PC-9 (cell line): ENCODE data around the gene DYSF. TPM values are rescaled to one million over a fixed set of nuclear protein-coding genes. Genes with fewer than 3 reads are reported as not detected.

ENCODE experiments used
- BruUV-seq: library from RNA; stranded (reverse); fragments of 400-500 nt; replicated peaks from 2 replicates; lab custom pipeline; 2021; lab: Mats Ljungman, UMichigan
- CTCF ChIA-PET: fragments of 300-600 bp; sonication (Branson Sonifier 250); formaldehyde crosslinking; loops from one replicate; lab custom pipeline; 2022; ENCODE audit warnings: antibody characterized with exemption; lab: Charles Lee
- POLR2A ChIA-PET: fragments of 300-600 bp; sonication (Branson Sonifier 250); formaldehyde crosslinking; loops from one replicate; lab custom pipeline; 2022; ENCODE audit warnings: antibody characterized with exemption; ENCODE audit not compliant: unreplicated experiment; lab: Charles Lee
- DNase-seq, 2 experiments: peaks; one replicate each; pipeline versions ENCODE4 v3.0.0 to v3.0.0-alpha.2; 2015 to 2022; ENCODE audit warnings: mixed read lengths in 1 of 2
- H2AFZ ChIP-seq: fragments of 200-600 bp; sonication (generic); 2 replicates; pipeline ENCODE4 v1.8.1; 2017; ENCODE audit warnings: antibody characterized with exemption
- H3F3A ChIP-seq: fragments of 200-600 bp; sonication (generic); 2 replicates; pipeline ENCODE4 v1.8.1; 2017; ENCODE audit warnings: antibody characterized with exemption, mild to moderate bottlenecking, low read depth; ENCODE audit not compliant: insufficient read depth
- H3K27ac ChIP-seq: fragments of 200-600 bp; sonication (generic); 2 replicates; pipeline ENCODE4 v1.6.1; 2016; ENCODE audit warnings: mixed run types
- H3K27me3 ChIP-seq: fragments of 200-600 bp; sonication (generic); 2 replicates; pipeline ENCODE4 v1.6.1; 2016; ENCODE audit warnings: low read depth, mixed run types; ENCODE audit not compliant: insufficient read depth
- H3K36me3 ChIP-seq: fragments of 200-600 bp; sonication (generic); 2 replicates; pipeline ENCODE4 v1.6.1; 2016; ENCODE audit warnings: low read depth, mixed run types
- H3K4me1 ChIP-seq: fragments of 200-600 bp; sonication (generic); replicated peaks from 2 replicates; pipeline ENCODE4 v1.6.1; 2016; ENCODE audit warnings: mixed run types; ENCODE audit not compliant: insufficient read depth
- H3K4me2 ChIP-seq: fragments of 200-600 bp; sonication (generic); 2 replicates; pipeline ENCODE4 v1.6.1; 2017; ENCODE audit warnings: mixed run types
- H3K4me3 ChIP-seq: fragments of 200-600 bp; sonication (generic); 2 replicates; pipeline ENCODE4 v1.6.1; 2016; ENCODE audit warnings: mixed run types
- H3K79me2 ChIP-seq: fragments of 200-600 bp; sonication (generic); 2 replicates; pipeline ENCODE4 v1.6.1; 2017; ENCODE audit warnings: low read depth, mixed run types
- H3K9me2 ChIP-seq: fragments of 200-600 bp; sonication (generic); 2 replicates; pipeline ENCODE4 v1.8.1; 2017; ENCODE audit warnings: mild to moderate bottlenecking; ENCODE audit not compliant: insufficient read depth
- H3K9me3 ChIP-seq: fragments of 200-600 bp; sonication (generic); 2 replicates; pipeline ENCODE4 v1.8.1; 2016; ENCODE audit warnings: low read depth; ENCODE audit not compliant: insufficient read depth
- H4K20me1 ChIP-seq: fragments of 200-600 bp; sonication (generic); 2 replicates; pipeline ENCODE4 v1.8.1; 2017; ENCODE audit not compliant: insufficient read depth
- EZH2 ChIP-seq: fragments of 200-600 bp; sonication (generic); IDR thresholded peaks from 2 replicates; pipeline ENCODE4 v1.8.0; 2017; ENCODE audit warnings: antibody characterized with exemption, low read depth
- intact Hi-C: fragments of 100-400 bp; cut with micrococcal nuclease; formaldehyde crosslinking; loops from one replicate; pipeline ENCODE4 v1.10.0; 2022; ENCODE audit not compliant: unreplicated experiment
- total RNA-seq: library from RNA; stranded (reverse); gene quantifications from 2 replicates; pipeline ENCODE4 v1.2.3, GENCODE V29; 2021
- TF ChIP-seq, protein P1 (sequence below): fragments of 200-600 bp; sonication (generic); conservative IDR thresholded peaks from 2 replicates; pipeline ENCODE4 v1.6.1; 2017; ENCODE audit warnings: mixed run types, antibody characterized with exemption, mild to moderate bottlenecking, moderate library complexity

DYSF gene
- total RNA-seq, 1 experiment from 2014 or later = 12.2 TPM

- H3K4me3 ChIP-seq = no peak overlapping the region
- POLR2A ChIA-PET = no interaction called here
- H3K36me3 ChIP-seq = no peaks in the 10 kb centered on the region
- no peak overlapping the region for H3K27ac ChIP-seq
- no TSS peak for BruUV-seq
- H4K20me1 ChIP-seq = no peaks in the 10 kb centered on the region
- no peaks in the 10 kb centered on the region for H3K27me3 ChIP-seq
- H3K9me3 ChIP-seq = no peaks in the 10 kb centered on the region
- peaks cover 9% of the 10 kb centered on the region; the same call in 1 of the 2 replicates for H3K4me1 ChIP-seq
- intact Hi-C loops = loop anchor here (5.0 kb wide), 1 partner anchor 47 kb away; no protein-coding TSS in a partner anchor
- TF ChIP-seq EZH2 = no peak
- TF ChIP-seq, protein P1, sequence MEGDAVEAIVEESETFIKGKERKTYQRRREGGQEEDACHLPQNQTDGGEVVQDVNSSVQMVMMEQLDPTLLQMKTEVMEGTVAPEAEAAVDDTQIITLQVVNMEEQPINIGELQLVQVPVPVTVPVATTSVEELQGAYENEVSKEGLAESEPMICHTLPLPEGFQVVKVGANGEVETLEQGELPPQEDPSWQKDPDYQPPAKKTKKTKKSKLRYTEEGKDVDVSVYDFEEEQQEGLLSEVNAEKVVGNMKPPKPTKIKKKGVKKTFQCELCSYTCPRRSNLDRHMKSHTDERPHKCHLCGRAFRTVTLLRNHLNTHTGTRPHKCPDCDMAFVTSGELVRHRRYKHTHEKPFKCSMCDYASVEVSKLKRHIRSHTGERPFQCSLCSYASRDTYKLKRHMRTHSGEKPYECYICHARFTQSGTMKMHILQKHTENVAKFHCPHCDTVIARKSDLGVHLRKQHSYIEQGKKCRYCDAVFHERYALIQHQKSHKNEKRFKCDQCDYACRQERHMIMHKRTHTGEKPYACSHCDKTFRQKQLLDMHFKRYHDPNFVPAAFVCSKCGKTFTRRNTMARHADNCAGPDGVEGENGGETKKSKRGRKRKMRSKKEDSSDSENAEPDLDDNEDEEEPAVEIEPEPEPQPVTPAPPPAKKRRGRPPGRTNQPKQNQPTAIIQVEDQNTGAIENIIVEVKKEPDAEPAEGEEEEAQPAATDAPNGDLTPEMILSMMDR = no peak
- H3F3A ChIP-seq = no peaks in the 10 kb centered on the region
- CTCF ChIA-PET = no interaction called here
- no peaks in the 10 kb centered on the region for H3K79me2 ChIP-seq
- H3K9me2 ChIP-seq = no peaks in the 10 kb centered on the region
- H2AFZ ChIP-seq = no peak overlapping the region
- DNase-seq = no peak
- no peak overlapping the region for H3K4me2 ChIP-seq
Measured at GRCh38 chr2:71560638-71561011, 107.3 kb downstream of the DYSF start.

DNA sequence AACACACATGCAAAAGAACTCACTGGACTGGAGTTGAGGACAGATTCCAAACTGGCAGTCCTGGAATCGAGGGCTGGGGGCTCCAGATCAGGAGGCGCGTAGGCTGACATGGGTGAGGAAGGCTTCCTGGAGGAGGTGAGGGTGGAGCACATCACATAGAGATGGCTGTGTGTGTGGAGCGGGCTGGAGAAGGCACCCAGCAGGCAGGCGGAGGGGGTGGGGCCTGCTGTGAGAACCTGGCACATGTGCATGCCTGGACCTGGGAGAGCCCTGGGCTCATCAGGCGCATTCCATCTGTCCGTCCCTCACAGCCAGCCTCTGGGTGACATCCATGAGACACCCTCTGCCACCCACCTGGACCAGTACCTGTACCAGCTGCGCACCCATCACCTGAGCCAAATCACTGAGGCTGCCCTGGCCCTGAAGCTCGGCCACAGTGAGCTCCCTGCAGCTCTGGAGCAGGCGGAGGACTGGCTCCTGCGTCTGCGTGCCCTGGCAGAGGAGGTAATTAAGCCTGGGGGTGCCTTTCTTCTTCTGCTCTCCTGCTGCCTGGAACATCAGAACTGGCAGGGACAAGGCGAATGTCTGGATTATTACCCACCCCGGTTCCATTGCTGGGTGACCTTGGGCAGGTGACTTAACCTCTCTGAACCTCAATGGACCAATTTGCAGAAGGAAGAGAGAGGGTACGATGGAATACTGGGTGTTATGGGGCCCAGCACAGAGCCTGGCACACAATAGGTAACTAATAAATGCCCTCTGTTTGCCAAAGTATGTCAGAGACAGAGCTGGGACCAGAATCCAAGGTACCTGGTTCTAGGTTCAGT lies 108.3 kb downstream of the DYSF start:
- DNase-seq = no peak
- no peak for TF ChIP-seq EZH2
- TF ChIP-seq, protein P1 = no peak
- H3K4me3 ChIP-seq = no peak overlapping the region
- intact Hi-C loops = loop anchor here (5.0 kb wide), 1 partner anchor 46 kb away; no protein-coding TSS in a partner anchor
- no peaks in the 10 kb centered on the region for H3K9me3 ChIP-seq
- H3F3A ChIP-seq = no peaks in the 10 kb centered on the region
- no peak overlapping the region for H2AFZ ChIP-seq
- no peaks in the 10 kb centered on the region for H4K20me1 ChIP-seq
- H3K27ac ChIP-seq = no peak overlapping the region
- POLR2A ChIA-PET = no interaction called here
- H3K4me2 ChIP-seq = no peak overlapping the region
- no peaks in the 10 kb centered on the region for H3K9me2 ChIP-seq
- H3K27me3 ChIP-seq = no peaks in the 10 kb centered on the region
- no peaks in the 10 kb centered on the region for H3K79me2 ChIP-seq
- peaks cover 9% of the 10 kb centered on the region; the same call in 1 of the 2 replicates for H3K4me1 ChIP-seq
- CTCF ChIA-PET = no interaction called here
- BruUV-seq = no TSS peak
- no peaks in the 10 kb centered on the region for H3K36me3 ChIP-seq

DNA sequence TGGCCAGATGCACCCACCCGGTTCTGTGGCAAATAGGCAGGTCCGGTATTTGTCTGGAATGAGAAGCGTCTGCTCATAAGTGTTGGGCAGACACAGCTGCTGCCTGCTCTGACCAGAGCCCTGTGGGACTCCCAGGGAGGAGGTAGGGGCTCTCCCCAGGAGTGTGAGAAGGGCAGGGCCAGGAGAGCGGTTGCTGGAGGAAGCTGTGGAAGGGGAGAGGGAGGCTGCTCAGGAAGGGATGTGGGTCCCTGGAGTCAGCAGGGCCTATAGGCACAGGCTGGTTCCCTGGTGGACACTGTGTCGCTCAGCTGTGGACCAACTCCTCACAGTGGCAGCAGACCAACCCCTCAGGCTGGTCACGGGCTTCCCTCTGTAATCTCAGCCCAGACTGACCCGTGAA lies 109.2 kb downstream of the DYSF start:
- H3K9me2 ChIP-seq = no peaks in the 10 kb centered on the region
- no peak overlapping the region for H3K4me2 ChIP-seq
- H3K4me1 ChIP-seq = peaks cover 9% of the 10 kb centered on the region; the same call in 1 of the 2 replicates
- no peaks in the 10 kb centered on the region for H3K36me3 ChIP-seq
- no peak overlapping the region for H2AFZ ChIP-seq
- POLR2A ChIA-PET = no interaction called here
- H3K9me3 ChIP-seq = no peaks in the 10 kb centered on the region
- H3K27ac ChIP-seq = no peak overlapping the region
- TF ChIP-seq, protein P1 = no peak
- no peak for TF ChIP-seq EZH2
- no peaks in the 10 kb centered on the region for H4K20me1 ChIP-seq
- no TSS peak for BruUV-seq
- CTCF ChIA-PET = no interaction called here
- no peaks in the 10 kb centered on the region for H3K27me3 ChIP-seq
- 0 out of 2 replicates have a peak, but pooled peaks cover 4% of the 10 kb centered on the region for H3F3A ChIP-seq
- H3K4me3 ChIP-seq = no peak overlapping the region
- intact Hi-C loops = loop anchor here (5.0 kb wide), 1 partner anchor 45 kb away; no protein-coding TSS in a partner anchor
- H3K79me2 ChIP-seq = no peaks in the 10 kb centered on the region
- no peak for DNase-seq
